Right lobe of liver (tissue), 6 donors: ENCODE results near the gene PLD6. TPM values are rescaled to one million over a fixed set of nuclear protein-coding genes. Genes with fewer than 3 reads are reported as not detected.
"Not testable (repeated sequence)": the region's sequence is repeated elsewhere in the genome, so short reads cannot be mapped to it uniquely, and the experiment has no call there.

Experiments
- ATAC-seq, 4 donors: fragments of 200-7000 bp; cut with Tn5 transposase; one replicate each; pipeline ENCODE4 v1.9.1; 2020; ENCODE audit warnings: mild to moderate bottlenecking in 4 of 4, moderate library complexity in 4 of 4
- DNase-seq, 3 donors: peaks; one replicate each; pipeline ENCODE4 v3.0.0-alpha.2; 2020
- H3K27ac ChIP-seq, 3 donors: fragments of 200-600 bp; one replicate each; pipeline ENCODE4 v1.8.0; 2022
- H3K27me3 ChIP-seq, 2 donors: fragments of 200-600 bp; one replicate each; pipeline ENCODE4 v1.8.0; 2022
- H3K36me3 ChIP-seq, 4 donors: fragments of 200-600 bp; sonication (generic) in 1 of 4; one replicate each; pipeline versions ENCODE4 v1.5.1 to v1.8.0; 2017 to 2022; ENCODE audit warnings: control low read depth in 1 of 4
- H3K4me1 ChIP-seq, 4 donors: fragments of 200-600 bp; sonication (generic) in 1 of 4; one replicate each; pipeline versions ENCODE4 v1.5.1 to v1.8.0; 2017 to 2022; ENCODE audit warnings: control low read depth in 1 of 4
- H3K4me3 ChIP-seq, 3 donors: fragments of 200-600 bp; one replicate each; pipeline ENCODE4 v1.8.0; 2022
- H3K9me3 ChIP-seq, 4 donors: fragments of 200-600 bp; sonication (generic) in 1 of 4; one replicate each; pipeline versions ENCODE4 v1.5.1 to v1.8.0; 2017 to 2022; ENCODE audit warnings: control low read depth in 1 of 4
- CTCF ChIP-seq, 4 donors: fragments of 200-600 bp in 3 of 4; fragments of 450-650 bp in 1 of 4; IDR thresholded peaks; one replicate each; pipeline versions ENCODE4 v1.5.1 to v1.8.0; 2016 to 2022; ENCODE audit warnings: antibody characterized with exemption in 4 of 4, mild to moderate bottlenecking in 2 of 4
- POLR2A ChIP-seq: fragments of 450-650 bp; IDR thresholded peaks from one replicate; pipeline ENCODE4 v1.6.1; 2017; ENCODE audit warnings: antibody characterized with exemption, mild to moderate bottlenecking
- WGBS: methylation state at CpG from one replicate; pipeline ENCODE4 v1.1.6; 2018; ENCODE audit warnings: low coverage, low lambda C conversion rate; ENCODE audit not compliant: insufficient coverage; ENCODE audit errors: missing lambda C conversion rate; 5-methylcytosine and 5-hydroxymethylcytosine counted together
- intact Hi-C, 2 donors: fragments of 100-400 bp; cut with DNase I; formaldehyde crosslinking; loops; one replicate each; pipeline versions ENCODE4 v1.11.2 to v1.14.1; 2022
- total RNA-seq, 6 experiments: library from RNA; depleted of rRNA in 2 of 6; stranded (reverse); fragments of >200 nt in 2 of 6; fragmentation: NEBNext Ultra II Directional in 3 of 6; extraction: Animal tissue kit (Norgen Biotek cat#: 25700) in 3 of 6; gene quantifications; one replicate each; pipeline versions ENCODE4 v1.1.0 to v1.2.4, GENCODE V29; 2016 to 2023
- donor health status: DM: no; HTN: yes; CAD: no.
- donor health status: DM: no; HTN: no; CAD: no.
- donor health status: DM: no; HTN: no; CAD: no.
- donor health status: DM: no; HTN: yes; CAD: no.
- donor health status: DM: no; HTN: yes; CAD: no.

Gene PLD6
- total RNA-seq, 6 experiments from 2014 or later: 0.68 to 3.6 (median 2.8) TPM

- H3K27me3 ChIP-seq: no peaks in the 10 kb centered on the region
- no peak overlapping the region for H3K27ac ChIP-seq
- intact Hi-C loops: no loop called here
- peaks cover 0 to 14% (median 7%) of the 10 kb centered on the region in 4 donors for H3K4me1 ChIP-seq
- 73% methylated on average over 3 of the region's 7 CpGs for WGBS
- no peak for DNase-seq
- no peak for TF ChIP-seq CTCF (IDR thresholded peaks at IDR 0.05)
- TF ChIP-seq POLR2A: no peak
- ATAC-seq: no peak
- H3K36me3 ChIP-seq: peaks cover 0 to 6% (median 0%) of the 10 kb centered on the region in 4 donors
- no peaks in the 10 kb centered on the region for H3K9me3 ChIP-seq
- H3K4me3 ChIP-seq: no peak overlapping the region
Observed at GRCh38 chr17:17200311-17200710, 5.8 kb downstream of the PLD6 start.

- Histone ChIP-seq H3K4me3 (no peak overlapping the region), H3K36me3 (peaks cover 0 to 6% (median 0%) of the 10 kb centered on the region in 4 donors), H3K9me3 (no peaks in the 10 kb centered on the region), H3K27me3 (no peaks in the 10 kb centered on the region), H3K4me1 (no peaks in the 10 kb centered on the region), H3K27ac (no peak overlapping the region)
- ATAC-seq (no peak), DNase-seq (no peak)
- WGBS: 71% methylated on average over 1 of the region's 1 CpG
- TF ChIP-seq CTCF (IDR thresholded peaks at IDR 0.05) (no peak), POLR2A (no peak)
- intact Hi-C loops: no loop called here
Observed at GRCh38 chr17:17198281-17198680, 7.9 kb downstream of the PLD6 start.

GRCh38 chr17:17196776-17197175 is 9.4 kb downstream of the PLD6 start:
- no peaks in the 10 kb centered on the region for H3K4me1 ChIP-seq
- H3K9me3 ChIP-seq: no peaks in the 10 kb centered on the region
- H3K27ac ChIP-seq: no peak overlapping the region
- DNase-seq (no peak), ATAC-seq (no peak)
- no peak for TF ChIP-seq POLR2A
- TF ChIP-seq CTCF (IDR thresholded peaks at IDR 0.05): no peak
- H3K4me3 ChIP-seq: no peak overlapping the region
- no peaks in the 10 kb centered on the region for H3K27me3 ChIP-seq
- H3K36me3 ChIP-seq: no peaks in the 10 kb centered on the region
- intact Hi-C loops: no loop called here

GRCh38 chr17:17195466-17195865 is 10.7 kb downstream of the PLD6 start:
- H3K9me3 ChIP-seq, H3K27me3 ChIP-seq, H3K4me3 ChIP-seq, H3K4me1 ChIP-seq, H3K27ac ChIP-seq, intact Hi-C loops, DNase-seq, H3K36me3 ChIP-seq: not testable (repeated sequence)
- ATAC-seq: peak; percentile 43 to 67 (median 64)
- 43% methylated on average over 4 of the region's 5 CpGs for WGBS

GRCh38 chr17:17191961-17192381 is 14.2 kb downstream of the PLD6 start:
- Histone ChIP-seq H3K36me3 (no peaks in the 10 kb centered on the region), H3K4me1 (no peaks in the 10 kb centered on the region), H3K9me3 (no peaks in the 10 kb centered on the region), H3K27me3 (no peaks in the 10 kb centered on the region), H3K4me3 (no peak overlapping the region), H3K27ac (no peak overlapping the region)
- ATAC-seq (no peak), DNase-seq (no peak)
- WGBS: 66% methylated on average over 10 of the region's 10 CpGs
- intact Hi-C loops: no loop called here
- TF ChIP-seq POLR2A (no peak), CTCF (IDR thresholded peaks at IDR 0.05) (no peak)
